Measurements from ENCODE around the gene FAM221B.

Gene FAM221B

GRCh38 chr9:35790025-35790384 is 38.5 kb downstream of the FAM221B start:
- DNase-seq, result no peak

DNA sequence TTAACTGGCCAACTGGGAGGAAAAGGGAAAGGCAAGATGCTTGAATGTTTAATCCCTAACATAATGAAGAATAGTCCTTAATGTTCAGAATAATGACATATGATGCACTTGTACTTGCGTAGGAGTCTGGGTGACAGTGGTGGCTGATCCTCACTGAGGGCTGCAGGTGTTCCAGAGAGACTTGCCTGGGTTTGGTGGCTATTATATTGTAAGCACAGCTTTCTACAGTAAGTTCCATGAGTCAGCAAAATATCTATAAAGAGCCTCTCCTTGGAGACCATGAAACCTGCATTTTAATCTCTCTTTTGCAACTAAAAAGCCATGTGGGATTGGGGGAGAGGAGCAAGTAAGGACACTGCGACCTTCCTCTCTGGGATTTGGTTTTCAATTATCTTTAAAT is 39.0 kb downstream of the FAM221B start:
- no peak for DNase-seq

DNA sequence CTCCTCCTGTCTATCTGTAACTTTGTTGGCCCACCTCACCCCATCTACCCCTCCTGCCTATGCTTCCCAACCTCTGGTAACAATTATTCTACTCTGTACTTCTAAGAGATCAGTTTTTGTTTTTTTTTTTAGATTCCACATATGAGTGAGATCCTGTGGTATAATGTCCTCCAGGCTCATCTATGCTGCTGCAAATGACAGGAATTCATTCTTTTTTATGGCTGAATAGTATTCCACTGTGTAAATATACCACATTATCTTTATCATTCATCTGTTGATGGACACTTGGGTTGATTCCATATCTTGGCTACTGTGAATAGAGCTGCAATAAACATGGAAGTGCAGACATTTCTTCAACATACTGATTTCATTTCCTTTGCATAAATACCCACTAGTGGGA is 45.1 kb downstream of the FAM221B start:
- no peak for DNase-seq

- DNase-seq, result no peak
Observed at GRCh38 chr9:35781066-35781465, 47.5 kb downstream of the FAM221B start.

DNA sequence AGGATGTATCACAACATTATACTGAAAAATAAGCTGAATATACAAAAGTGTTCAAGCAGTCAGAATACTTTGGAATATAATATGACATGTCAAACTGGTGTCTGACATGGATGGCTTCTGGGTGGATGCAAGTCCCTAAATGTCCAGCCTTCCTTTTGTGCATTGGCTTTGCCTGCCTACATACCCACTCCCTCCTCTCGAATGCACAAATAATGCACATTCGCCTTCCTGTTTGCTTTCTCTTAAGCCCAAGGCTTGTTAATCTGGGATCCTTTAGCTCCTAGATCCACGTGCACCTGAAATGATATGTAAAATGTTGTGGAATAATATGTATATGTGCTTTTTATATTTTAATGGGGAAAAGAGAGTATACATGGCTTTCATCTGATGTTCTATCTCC is 50.0 kb downstream of the FAM221B start:
- peak; percentile 12 for DNase-seq

GRCh38 chr9:35776018-35776417 is 52.5 kb downstream of the FAM221B start:
- DNase-seq, result peak; percentile 96

DNA sequence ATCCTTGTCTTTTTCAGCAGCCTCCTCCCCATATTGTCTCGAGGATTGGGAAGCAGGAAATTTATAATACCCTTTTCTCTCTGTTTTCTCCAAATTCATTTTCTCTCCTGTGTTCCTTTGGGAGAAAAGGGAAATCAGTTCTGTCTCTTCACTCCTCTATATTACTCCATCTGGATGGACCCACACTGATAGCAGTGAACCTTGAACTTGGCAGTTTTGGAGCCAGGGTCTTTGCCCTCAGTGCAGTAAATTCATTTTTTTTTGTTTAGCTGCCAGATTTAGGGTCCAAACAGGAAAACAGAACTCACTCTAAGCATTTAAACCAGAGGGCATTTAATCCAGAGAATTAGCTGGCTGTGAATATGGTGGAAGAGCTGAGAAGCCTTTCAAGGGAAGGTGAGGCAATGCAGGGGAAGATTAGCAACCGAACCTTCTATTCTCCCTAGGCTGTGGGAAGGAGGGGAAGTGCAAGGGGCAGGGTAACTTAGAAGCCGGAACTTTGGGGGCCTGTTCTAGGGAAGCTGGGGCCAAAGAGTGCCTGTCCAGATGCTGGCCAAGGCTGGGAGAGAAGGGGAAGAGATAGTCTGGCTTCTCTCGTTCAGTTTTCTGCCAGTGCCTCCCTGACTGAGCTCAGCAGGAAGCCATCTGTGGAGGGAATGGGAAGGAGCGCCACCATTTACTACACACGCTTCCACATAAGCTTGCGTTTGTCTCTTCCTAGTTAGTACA is 53.5 kb downstream of the FAM221B start:
- peak; percentile 66 for DNase-seq

GRCh38 chr9:35771943-35772342 is 56.6 kb downstream of the FAM221B start:
- peak; percentile 23 for DNase-seq

DNA sequence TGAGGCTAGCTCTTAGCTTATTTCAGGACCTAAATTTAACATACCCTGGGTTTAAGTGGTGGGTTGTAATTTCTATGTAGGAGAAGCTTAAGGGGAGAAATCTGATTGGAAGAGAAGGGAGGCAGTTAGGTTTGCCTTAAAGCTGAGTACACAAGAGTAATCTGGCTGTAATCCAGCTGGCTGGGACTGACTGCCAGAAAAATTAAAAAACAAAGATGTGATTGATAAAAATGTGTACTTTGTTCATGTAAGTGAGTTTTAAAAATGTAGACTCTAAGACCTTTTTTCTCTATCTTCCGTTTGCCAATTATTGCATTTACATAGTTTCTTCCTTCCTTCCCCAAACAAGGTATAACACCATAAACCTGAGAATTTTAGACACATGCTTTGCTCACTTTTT is 57.0 kb downstream of the FAM221B start:
- DNase-seq, result peak; percentile 68

GRCh38 chr9:35771075-35771433 is 57.5 kb downstream of the FAM221B start:
- DNase-seq, result no peak

- no peak for DNase-seq
Observed at GRCh38 chr9:35769763-35770162, 58.8 kb downstream of the FAM221B start.

- no peak for DNase-seq
Observed at GRCh38 chr9:35767458-35767857, 61.1 kb downstream of the FAM221B start.

- DNase-seq, result no peak
Observed at GRCh38 chr9:35766997-35767396, 61.5 kb downstream of the FAM221B start.
